Smooth muscle cell (in vitro differentiated cells): Measurements from ENCODE around the gene RBM20. TPM values are rescaled to one million over a fixed set of nuclear protein-coding genes. Genes with fewer than 3 reads are reported as not detected.

ENCODE experiments used
- DNase-seq: peaks from one replicate; lab custom pipeline; 2025; ENCODE audit not compliant: unreplicated experiment; lab: John Stamatoyannopoulos, UW
- H2AFZ ChIP-seq: fragments of 200-600 bp; sonication (generic); 2 replicates; pipeline ENCODE4 v1.6.0; 2016; ENCODE audit warnings: antibody characterized with exemption, low read depth, mild to moderate bottlenecking
- H3F3A ChIP-seq: fragments of 200-600 bp; sonication (generic); 2 replicates; pipeline ENCODE4 v1.6.0; 2017; ENCODE audit warnings: antibody characterized with exemption, low read depth
- H3K27ac ChIP-seq: fragments of 200-600 bp; sonication (generic); 2 replicates; pipeline ENCODE4 v1.5.1; 2016; ENCODE audit warnings: low read depth, mild to moderate bottlenecking
- H3K27me3 ChIP-seq: fragments of 200-600 bp; sonication (generic); 2 replicates; pipeline ENCODE4 v1.6.1; 2016; ENCODE audit warnings: low read depth, mild to moderate bottlenecking
- H3K36me3 ChIP-seq: fragments of 200-600 bp; sonication (generic); 2 replicates; pipeline ENCODE4 v1.5.1; 2016; ENCODE audit warnings: low read depth
- H3K4me1 ChIP-seq: fragments of 200-600 bp; sonication (generic); 2 replicates; pipeline ENCODE4 v1.5.1; 2016; ENCODE audit warnings: low read depth
- H3K4me2 ChIP-seq: fragments of 200-600 bp; sonication (generic); 2 replicates; pipeline ENCODE4 v1.6.0; 2016; ENCODE audit warnings: mild to moderate bottlenecking
- H3K4me3 ChIP-seq: fragments of 200-600 bp; sonication (generic); 2 replicates; pipeline ENCODE4 v1.5.1; 2016; ENCODE audit warnings: mild to moderate bottlenecking
- H3K79me2 ChIP-seq: fragments of 200-600 bp; sonication (generic); 2 replicates; pipeline ENCODE4 v1.6.0; 2016; ENCODE audit warnings: low read depth, mild to moderate bottlenecking
- H3K9ac ChIP-seq: fragments of 200-600 bp; sonication (generic); 2 replicates; pipeline ENCODE4 v1.6.0; 2016; ENCODE audit warnings: low read depth
- H3K9me3 ChIP-seq: fragments of 200-600 bp; sonication (generic); replicated peaks from 2 replicates; pipeline ENCODE4 v1.5.1; 2016; ENCODE audit warnings: low read depth
- H4K20me1 ChIP-seq: fragments of 200-600 bp; sonication (generic); 2 replicates; pipeline ENCODE4 v1.6.0; 2016; ENCODE audit warnings: low read depth
- CTCF ChIP-seq: fragments of 200-600 bp; sonication (generic); IDR thresholded peaks from 2 replicates; pipeline ENCODE4 v1.5.1; 2017; ENCODE audit warnings: borderline replicate concordance, mild to moderate bottlenecking, antibody characterized with exemption; ENCODE audit not compliant: insufficient read depth, poor library complexity, severe bottlenecking
- WGBS: methylation state at CpG from one replicate; pipeline ENCODE4 v1.1.7; 2016; ENCODE audit warnings: low lambda C conversion rate; 5-methylcytosine and 5-hydroxymethylcytosine counted together
- polyA plus RNA-seq: library from polyadenylated mRNA; unstranded; fragments of >200 nt; fragmentation: Nextera tagmentation; extraction: Ambion mirVana; gene quantifications from 2 replicates; pipeline ENCODE4 v1.2.1, GENCODE V29; 2016
- total RNA-seq: library from RNA; depleted of rRNA; stranded (reverse); fragments of >200 nt; gene quantifications from 2 replicates; pipeline ENCODE4 v1.2.3, GENCODE V29; 2014

RBM20 gene
- total and polyA plus RNA-seq, 2 experiments from 2014 or later: 0.09 TPM

- TF ChIP-seq CTCF: no peak
- Histone ChIP-seq H3K79me2 (no peaks in the 10 kb centered on the region), H3F3A (no peaks in the 10 kb centered on the region), H3K27me3 (no peaks in the 10 kb centered on the region), H3K4me1 (no peaks in the 10 kb centered on the region), H3K4me3 (no peak overlapping the region), H3K9me3 (no peaks in the 10 kb centered on the region), H3K4me2 (no peak overlapping the region), H3K27ac (no peak overlapping the region), H2AFZ (no peak overlapping the region), H3K36me3 (no peaks in the 10 kb centered on the region), H3K9ac (no peak overlapping the region), H4K20me1 (no peaks in the 10 kb centered on the region)
- 86% methylated on average over 4 of the region's 4 CpGs for WGBS
- no peak for DNase-seq
Measured at GRCh38 chr10:110777661-110778060, 133.5 kb downstream of the RBM20 start.

- Histone ChIP-seq H3K79me2 (no peaks in the 10 kb centered on the region), H3K4me1 (no peaks in the 10 kb centered on the region), H4K20me1 (no peaks in the 10 kb centered on the region), H3K4me3 (no peak overlapping the region), H2AFZ (no peak overlapping the region), H3K9ac (no peak overlapping the region), H3K27ac (no peak overlapping the region), H3K9me3 (no peaks in the 10 kb centered on the region), H3F3A (no peaks in the 10 kb centered on the region), H3K27me3 (no peaks in the 10 kb centered on the region), H3K4me2 (no peak overlapping the region), H3K36me3 (no peaks in the 10 kb centered on the region)
- WGBS: 71% methylated on average over 1 of the region's 1 CpG
- TF ChIP-seq CTCF: no peak
- no peak for DNase-seq
Measured at GRCh38 chr10:110778211-110778610, 134.1 kb downstream of the RBM20 start.

- H4K20me1 ChIP-seq: no peaks in the 10 kb centered on the region
- H3K36me3 ChIP-seq: no peaks in the 10 kb centered on the region
- no peaks in the 10 kb centered on the region for H3F3A ChIP-seq
- DNase-seq: no peak
- no peak overlapping the region for H3K4me3 ChIP-seq
- no peak overlapping the region for H3K9ac ChIP-seq
- WGBS: 79% methylated on average over 3 of the region's 3 CpGs
- no peaks in the 10 kb centered on the region for H3K4me1 ChIP-seq
- no peak overlapping the region for H3K4me2 ChIP-seq
- H3K9me3 ChIP-seq: no peaks in the 10 kb centered on the region
- H2AFZ ChIP-seq: no peak overlapping the region
- no peaks in the 10 kb centered on the region for H3K79me2 ChIP-seq
- H3K27me3 ChIP-seq: no peaks in the 10 kb centered on the region
- H3K27ac ChIP-seq: no peak overlapping the region
- no peak for TF ChIP-seq CTCF
Measured at GRCh38 chr10:110779489-110779888, 135.4 kb downstream of the RBM20 start.

GRCh38 chr10:110780704-110781103 is 136.6 kb downstream of the RBM20 start:
- Histone ChIP-seq H3K36me3 (no peaks in the 10 kb centered on the region), H3K27me3 (no peaks in the 10 kb centered on the region), H3K9me3 (no peaks in the 10 kb centered on the region), H3K79me2 (no peaks in the 10 kb centered on the region), H3K9ac (no peak overlapping the region), H4K20me1 (no peaks in the 10 kb centered on the region), H2AFZ (no peak overlapping the region), H3K27ac (no peak overlapping the region), H3K4me3 (no peak overlapping the region), H3K4me1 (peaks cover under 1% of the 10 kb centered on the region), H3K4me2 (no peak overlapping the region), H3F3A (no peaks in the 10 kb centered on the region)
- no peak for DNase-seq
- WGBS: 93% methylated on average over 7 of the region's 8 CpGs
- TF ChIP-seq CTCF: no peak
